SW480 (cell line): ENCODE results near the gene C7orf57.
A peak's percentile ranks its signal among the peaks of the same experiment; 100 is the strongest.

Experiments used
- DNase-seq: peaks from one replicate; pipeline ENCODE4 v3.0.0-alpha.2; 2016; ENCODE audit warnings: low spot score

C7orf57 gene

GRCh38 chr7:48085433-48085791, 50.1 kb downstream of the C7orf57 start:
- DNase-seq, result peak; percentile 49

- DNase-seq, result peak; percentile 30
These were observed 50.6 kb downstream of the C7orf57 start for GRCh38 chr7:48085942-48086341.

DNA sequence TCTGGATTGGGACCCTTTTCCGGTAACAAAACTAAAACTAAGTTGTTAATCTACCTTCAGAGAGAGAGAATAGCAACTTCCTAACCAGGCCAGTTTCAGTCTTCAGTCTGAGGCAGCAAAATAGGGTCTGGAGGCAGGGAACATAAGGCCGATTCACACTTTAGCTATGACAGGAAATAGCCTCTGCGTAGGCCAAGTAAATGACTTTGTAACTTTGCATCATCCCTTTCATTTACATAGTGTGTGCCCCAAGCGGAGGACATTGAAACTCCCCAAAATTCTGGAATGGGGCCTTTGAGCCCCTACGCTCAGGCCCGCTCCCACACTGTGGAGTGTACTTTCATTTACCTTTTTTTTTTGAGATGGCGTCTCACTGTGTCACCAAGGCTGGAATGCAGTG, 52.0 kb downstream of the C7orf57 start:
- no peak for DNase-seq

- peak; percentile 98 for DNase-seq
These were observed 53.3 kb downstream of the C7orf57 start for GRCh38 chr7:48088559-48089045.

- DNase-seq, result peak; percentile 80
These were observed 54.0 kb downstream of the C7orf57 start, which contains the start of gene UPP1 for GRCh38 chr7:48089046-48090003. UPP1 (plus strand) TSS chr7:48089265; CDS start chr7:48094784, 5,519 bp downstream.

GRCh38 chr7:48090095-48090805, 54.9 kb downstream of the C7orf57 start:
- no peak for DNase-seq

DNA sequence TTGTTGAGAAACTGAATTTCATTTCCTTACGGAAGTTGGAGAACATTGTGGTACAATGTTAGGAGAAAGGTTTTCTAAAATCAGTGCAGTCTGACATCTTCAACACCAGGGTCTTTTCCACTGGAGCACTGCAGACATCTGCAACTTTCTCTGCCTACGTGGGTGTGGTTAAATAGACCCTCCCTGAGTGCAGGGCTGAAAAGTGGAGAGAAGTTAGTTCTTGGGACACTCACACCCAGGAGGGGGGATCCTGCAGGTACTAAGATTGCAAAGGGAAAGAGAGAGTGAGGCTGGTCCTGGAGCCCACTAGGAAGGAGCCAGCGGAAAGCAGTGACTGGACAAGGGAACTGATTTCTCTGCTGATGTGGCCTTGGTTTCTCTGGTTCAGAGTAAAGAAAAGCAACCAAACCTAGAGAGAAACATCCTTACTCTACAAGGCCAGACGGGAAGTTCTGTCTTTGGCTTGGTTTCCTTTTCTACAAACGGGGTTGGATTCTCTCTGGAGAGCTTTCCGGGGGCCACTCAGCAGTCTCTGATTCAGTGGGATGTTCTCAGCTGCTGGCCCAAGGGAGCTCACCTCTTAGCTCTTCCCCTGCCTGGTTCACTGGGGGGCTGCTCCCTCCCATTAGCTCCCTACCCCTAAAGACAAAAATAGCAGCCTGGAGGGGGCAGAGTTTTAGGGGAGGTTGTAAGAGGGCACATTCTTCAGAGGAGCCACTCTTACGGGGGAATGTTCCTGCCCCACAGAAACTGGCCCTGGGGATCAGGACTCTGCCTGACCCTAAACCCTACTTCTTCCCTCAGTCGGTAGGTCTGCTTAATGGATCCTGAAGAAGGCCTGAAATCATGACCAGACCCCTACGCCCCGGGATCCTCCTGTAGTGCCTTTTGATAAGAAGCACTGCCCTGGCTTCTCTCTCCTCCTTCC, 56.4 kb downstream of the C7orf57 start:
- no peak for DNase-seq

GRCh38 chr7:48094861-48095293, 59.5 kb downstream of the C7orf57 start:
- DNase-seq, result no peak

DNA sequence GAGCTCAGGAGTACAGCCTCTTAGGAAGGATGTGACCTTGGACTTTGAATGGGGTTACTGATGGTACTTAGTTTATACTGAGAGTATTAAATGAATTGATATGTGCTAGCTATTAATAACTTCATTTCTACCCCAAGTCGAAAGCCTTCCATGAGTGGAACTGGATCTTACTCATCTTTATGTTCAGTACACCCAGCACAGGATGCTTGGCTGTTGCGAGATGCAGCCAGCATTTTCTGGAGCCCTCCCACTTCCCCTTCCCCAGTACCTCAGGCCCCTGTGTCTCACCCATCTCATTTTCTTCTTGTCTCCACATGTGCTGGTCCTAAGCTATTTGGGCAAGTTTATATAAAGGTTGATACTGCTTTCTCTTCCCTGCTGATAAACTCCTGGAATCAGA, 60.9 kb downstream of the C7orf57 start:
- DNase-seq, result no peak

GRCh38 chr7:48097521-48098231, 62.3 kb downstream of the C7orf57 start:
- DNase-seq, result no peak

GRCh38 chr7:48098846-48099245, 63.5 kb downstream of the C7orf57 start:
- DNase-seq, result no peak

- DNase-seq, result no peak
These were observed 64.4 kb downstream of the C7orf57 start for GRCh38 chr7:48099781-48100180.

- no peak for DNase-seq
These were observed 66.0 kb downstream of the C7orf57 start for GRCh38 chr7:48101352-48101751.

DNA sequence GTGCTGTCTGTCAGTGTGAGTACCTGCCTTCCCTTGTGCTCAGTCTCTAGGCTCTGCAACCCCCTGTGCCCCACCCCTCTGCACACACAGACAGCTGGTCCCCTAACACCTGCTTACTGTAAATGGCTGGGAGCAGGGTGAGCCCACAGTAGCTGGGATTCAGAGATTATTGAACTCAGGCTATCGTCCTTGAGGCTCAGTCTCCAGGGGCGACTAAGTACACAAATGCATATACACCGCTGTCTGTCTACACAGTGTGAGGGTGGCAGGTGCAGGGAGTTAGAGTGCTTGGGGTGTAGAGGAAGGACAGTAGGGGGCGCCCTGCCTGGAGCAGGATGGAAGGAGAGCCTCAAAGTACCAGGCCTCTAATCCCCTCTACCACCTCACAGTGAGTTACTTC, 66.6 kb downstream of the C7orf57 start:
- DNase-seq, result no peak

GRCh38 chr7:48102530-48102929, 67.2 kb downstream of the C7orf57 start:
- DNase-seq, result no peak

GRCh38 chr7:48105045-48105444, 69.7 kb downstream of the C7orf57 start:
- DNase-seq, result no peak

- no peak for DNase-seq
These were observed 71.7 kb downstream of the C7orf57 start for GRCh38 chr7:48106906-48107659.

DNA sequence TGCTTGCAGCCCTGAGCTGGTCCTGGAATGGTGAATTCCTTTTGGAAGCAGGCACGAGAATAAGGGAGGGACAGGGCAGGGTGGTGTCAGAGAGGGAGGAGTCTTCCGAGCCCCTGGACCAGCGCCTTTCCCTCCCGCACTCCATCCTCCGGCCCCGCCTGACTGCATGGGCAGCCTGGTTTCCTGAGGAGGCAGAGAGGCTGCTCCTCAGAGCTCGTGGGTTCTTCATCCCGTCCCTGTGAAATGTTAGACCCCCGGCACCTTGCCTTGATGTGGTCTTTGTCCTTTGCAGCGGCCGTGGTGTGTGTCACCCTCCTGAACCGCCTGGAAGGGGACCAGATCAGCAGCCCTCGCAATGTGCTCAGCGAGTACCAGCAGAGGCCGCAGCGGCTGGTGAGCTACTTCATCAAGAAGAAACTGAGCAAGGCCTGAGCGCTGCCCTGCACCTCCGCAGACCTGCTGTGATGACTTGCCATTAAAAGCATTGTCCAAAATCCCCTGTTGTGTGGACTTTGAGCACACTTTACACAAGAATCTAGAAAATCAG, 72.7 kb downstream of the C7orf57 start:
- no peak for DNase-seq

GRCh38 chr7:48108959-48109847, 73.9 kb downstream of the C7orf57 start:
- no peak for DNase-seq
